B cell (primary cell): ENCODE results near the gene SLC16A7. TPM values are rescaled to one million over a fixed set of nuclear protein-coding genes. Genes with fewer than 3 reads are reported as not detected.

ENCODE experiments used
- ATAC-seq: fragments of 200-7000 bp; cut with Tn5 transposase; one replicate; pipeline ENCODE4 v1.10.0; 2021; ENCODE audit warnings: low read depth, mild to moderate bottlenecking, moderate number of reproducible peaks, moderate library complexity
- CTCF ChIA-PET: fragments of 350-600 bp; sonication (Branson Sonifier 250); formaldehyde crosslinking; loops from one replicate; lab custom pipeline; 2021; ENCODE audit warnings: antibody characterized with exemption, inconsistent platforms; lab: Charles Lee
- POLR2A ChIA-PET: fragments of 350-600 bp; sonication (Branson Sonifier 250); formaldehyde crosslinking; loops from one replicate; lab custom pipeline; 2021; ENCODE audit warnings: antibody characterized with exemption; lab: Charles Lee
- DNase-seq: peaks from one replicate; pipeline ENCODE4 v3.0.0; 2013
- H2AFZ ChIP-seq: 2 replicates; pipeline ENCODE4 v1.6.1; 2012; ENCODE audit warnings: mild to moderate bottlenecking, low read depth, low read length; ENCODE audit not compliant: insufficient read depth, poor library complexity, severe bottlenecking
- H3K27ac ChIP-seq, 2 donors: 1 replicate in 1 of 2; 2 replicates in 1 of 2; pipeline ENCODE4 v1.5.1; 2012 to 2013; ENCODE audit warnings: low read length in 2 of 2, mild to moderate bottlenecking in 2 of 2, moderate library complexity in 1 of 2
- H3K27me3 ChIP-seq, 4 experiments: fragments of 200-600 bp in 1 of 4; sonication (generic) in 1 of 4; replicated peaks in 1 of 4; 1 replicate in 2 of 4; 2 replicates in 2 of 4; pipeline versions ENCODE4 v1.6.1 to v1.7.0; 2013 to 2016; ENCODE audit warnings: low read length in 3 of 4, mild to moderate bottlenecking in 2 of 4, mixed read lengths in 1 of 4, moderate library complexity in 1 of 4; ENCODE audit not compliant: insufficient read depth in 4 of 4, control insufficient read depth in 3 of 4; ENCODE audit errors: control extremely low read depth in 1 of 4
- H3K36me3 ChIP-seq, 2 experiments: replicated peaks in 1 of 2; 1 replicate in 1 of 2; 2 replicates in 1 of 2; pipeline versions ENCODE4 v1.6.1 to v1.7.1; 2013; ENCODE audit warnings: low read length in 1 of 2; ENCODE audit not compliant: insufficient read depth in 2 of 2, control insufficient read depth in 1 of 2; ENCODE audit errors: control extremely low read depth in 1 of 2, extremely low read depth in 1 of 2
- H3K4me1 ChIP-seq, 2 donors: fragments of 200-600 bp in 1 of 2; sonication (generic) in 1 of 2; 1 replicate in 1 of 2; 2 replicates in 1 of 2; pipeline versions ENCODE4 v1.5.1 to v1.6.1; 2013 to 2017; ENCODE audit warnings: low read length in 2 of 2; ENCODE audit not compliant: control insufficient read depth in 2 of 2, insufficient read depth in 2 of 2
- H3K4me2 ChIP-seq: replicated peaks from 2 replicates; pipeline ENCODE3; 2012; ENCODE audit warnings: mild to moderate bottlenecking, low read depth, low read length; ENCODE audit not compliant: poor library complexity, severe bottlenecking
- H3K4me3 ChIP-seq, 5 experiments: fragments of 200-600 bp in 1 of 5; sonication (generic) in 1 of 5; 1 replicate in 3 of 5; 2 replicates in 2 of 5; pipeline versions ENCODE4 v1.5.1 to v1.7.0; 2011 to 2016; ENCODE audit warnings: low read length in 4 of 5, mild to moderate bottlenecking in 4 of 5, low read depth in 2 of 5, control low read depth in 1 of 5, moderate library complexity in 1 of 5; ENCODE audit not compliant: insufficient read depth in 1 of 5; ENCODE audit errors: control extremely low read depth in 1 of 5, extremely low read depth in 1 of 5
- H3K79me2 ChIP-seq: fragments of 200-600 bp; sonication (generic); one replicate; pipeline ENCODE4 v1.6.0; 2016; ENCODE audit warnings: low read length; ENCODE audit not compliant: control insufficient read depth, insufficient read depth
- H3K9ac ChIP-seq: fragments of 200-600 bp; sonication (generic); 2 replicates; pipeline ENCODE4 v1.6.1; 2017; ENCODE audit warnings: mild to moderate bottlenecking, low read length, moderate library complexity
- H3K9me3 ChIP-seq, 3 donors: one replicate each; pipeline versions ENCODE4 v1.6.1 to v1.7.1; 2013; ENCODE audit warnings: low read length in 2 of 3; ENCODE audit not compliant: control insufficient read depth in 2 of 3, insufficient read depth in 1 of 3; ENCODE audit errors: control extremely low read depth in 1 of 3
- H4K20me1 ChIP-seq: 2 replicates; pipeline ENCODE4 v1.6.0; 2012; ENCODE audit warnings: mild to moderate bottlenecking, low read length; ENCODE audit not compliant: insufficient read depth, control insufficient read depth, poor library complexity, severe bottlenecking
- H3K27ac Mint-ChIP-seq: one replicate; pipeline ENCODE4 v1.8.0; 2021; ENCODE audit warnings: mixed read lengths
- H3K27me3 Mint-ChIP-seq: one replicate; pipeline ENCODE4 v1.8.0; 2021; ENCODE audit warnings: mixed read lengths
- H3K4me1 Mint-ChIP-seq: one replicate; pipeline ENCODE4 v1.8.0; 2021; ENCODE audit warnings: mixed read lengths
- H3K4me3 Mint-ChIP-seq: one replicate; pipeline ENCODE4 v1.8.0; 2021; ENCODE audit warnings: mixed read lengths
- H3K9me3 Mint-ChIP-seq: one replicate; pipeline ENCODE4 v1.8.0; 2022; ENCODE audit warnings: mixed read lengths; ENCODE audit not compliant: insufficient read depth
- CTCF ChIP-seq: fragments of 200-600 bp; IDR thresholded peaks from one replicate; pipeline ENCODE4 v1.8.0; 2022; ENCODE audit warnings: antibody characterized with exemption, mild to moderate bottlenecking
- EZH2 ChIP-seq: IDR thresholded peaks from 2 replicates; pipeline ENCODE4 v1.6.1; 2012; ENCODE audit warnings: borderline replicate concordance, low read depth, mild to moderate bottlenecking, moderate library complexity, low read length; ENCODE audit not compliant: insufficient read depth, poor library complexity, severe bottlenecking
- WGBS: methylation state at CpG from one replicate; pipeline ENCODE4 v1.1.5; 2013; ENCODE audit warnings: missing lambda C conversion rate; ENCODE audit not compliant: insufficient coverage; 5-methylcytosine and 5-hydroxymethylcytosine counted together
- intact Hi-C: fragments of 100-400 bp; cut with micrococcal nuclease; formaldehyde crosslinking; loops from one replicate; pipeline ENCODE4 v1.10.0; 2022
- polyA plus RNA-seq: library from polyadenylated mRNA; depleted of rRNA; stranded (reverse); fragments of >200 nt; gene quantifications from 2 replicates; pipeline ENCODE4 v1.2.3, GENCODE V29; 2012
- total RNA-seq, 2 donors: library from RNA; stranded (reverse); fragments of 120-200 nt in 1 of 2; gene quantifications; 1 replicate in 1 of 2; 2 replicates in 1 of 2; pipeline versions ENCODE4 v1.2.3 to v1.2.4, GENCODE V29; 2013 to 2022

SLC16A7 gene
- total and polyA plus RNA-seq, 2 donors (not counting 1 experiment from before 2014, with no cell fraction given), result 11.6 to 32.7 TPM

- ChIA-PET POLR2A (no interaction called here), CTCF (no interaction called here)
- H3K4me2 ChIP-seq, result no peak overlapping the region
- H3K4me1 ChIP-seq, result no peaks in the 10 kb centered on the region
- TF ChIP-seq CTCF (no peak), EZH2 (no peak)
- 67% methylated on average over 1 of the region's 2 CpGs for WGBS
- no peaks in the 10 kb centered on the region for H3K27me3 ChIP-seq
- no peak overlapping the region for H3K27ac Mint-ChIP-seq
- no peak overlapping the region for H3K4me3 ChIP-seq
- ATAC-seq (no peak), DNase-seq (no peak)
- no peak overlapping the region for H3K4me3 Mint-ChIP-seq
- peak overlapping the region; percentile 7 for H2AFZ ChIP-seq
- no peaks in the 10 kb centered on the region for H3K79me2 ChIP-seq
- no peaks in the 10 kb centered on the region for H4K20me1 ChIP-seq
- no peak overlapping the region for H3K9ac ChIP-seq
- H3K36me3 ChIP-seq, result no peaks in the 10 kb centered on the region
- no peaks in the 10 kb centered on the region for H3K9me3 Mint-ChIP-seq
- no peaks in the 10 kb centered on the region for H3K27me3 Mint-ChIP-seq
- H3K27ac ChIP-seq, result no peak overlapping the region
- intact Hi-C loops, result no loop called here
- no peaks in the 10 kb centered on the region for H3K4me1 Mint-ChIP-seq
- no peaks in the 10 kb centered on the region for H3K9me3 ChIP-seq
Observed at GRCh38 chr12:59579631-59580030, 16.2 kb upstream of the SLC16A7 start.

GRCh38 chr12:59580050-59580449 is 15.8 kb upstream of the SLC16A7 start:
- no peaks in the 10 kb centered on the region for H4K20me1 ChIP-seq
- Mint-ChIP-seq H3K4me3 (no peak overlapping the region), H3K27me3 (no peaks in the 10 kb centered on the region), H3K4me1 (no peaks in the 10 kb centered on the region), H3K27ac (no peak overlapping the region), H3K9me3 (no peaks in the 10 kb centered on the region)
- H3K27me3 ChIP-seq, result no peaks in the 10 kb centered on the region
- H3K79me2 ChIP-seq, result no peaks in the 10 kb centered on the region
- DNase-seq, result no peak
- no peak overlapping the region for H3K4me3 ChIP-seq
- 100% methylated on average over 2 of the region's 2 CpGs for WGBS
- CTCF ChIA-PET, result no interaction called here
- no peak overlapping the region for H3K27ac ChIP-seq
- POLR2A ChIA-PET, result no interaction called here
- no peaks in the 10 kb centered on the region for H3K4me1 ChIP-seq
- H3K9ac ChIP-seq, result no peak overlapping the region
- H2AFZ ChIP-seq, result no peak overlapping the region
- H3K4me2 ChIP-seq, result no peak overlapping the region
- TF ChIP-seq CTCF (no peak), EZH2 (no peak)
- H3K36me3 ChIP-seq, result no peaks in the 10 kb centered on the region
- no peak for ATAC-seq
- no peaks in the 10 kb centered on the region for H3K9me3 ChIP-seq
- intact Hi-C loops, result no loop called here
